CD14-positive monocyte (primary cell): ENCODE results near the gene NFIL3. TPM values are rescaled to one million over a fixed set of nuclear protein-coding genes. Genes with fewer than 3 reads are reported as not detected.

Experiments used
- DNase-seq, 3 donors: peaks; one replicate each; pipeline ENCODE4 v3.0.0-alpha.2; 2011 to 2022
- H2AFZ ChIP-seq: 2 replicates; pipeline ENCODE4 v1.6.0; 2012; ENCODE audit warnings: mild to moderate bottlenecking, low read depth, low read length, inconsistent platforms; ENCODE audit not compliant: insufficient read depth, poor library complexity, severe bottlenecking
- H3K27ac ChIP-seq, 2 donors: 1 replicate in 1 of 2; 2 replicates in 1 of 2; pipeline ENCODE4 v1.5.1; 2012 to 2013; ENCODE audit warnings: low read length in 2 of 2, control low read depth in 1 of 2, inconsistent platforms in 1 of 2, low read depth in 1 of 2, mild to moderate bottlenecking in 1 of 2
- H3K27me3 ChIP-seq, 2 donors: one replicate each; pipeline versions ENCODE4 v1.6.0 to v1.6.1; 2011 to 2013; ENCODE audit warnings: low read length in 2 of 2; ENCODE audit not compliant: control insufficient read depth in 2 of 2, insufficient read depth in 2 of 2
- H3K36me3 ChIP-seq, 2 donors: replicated peaks in 1 of 2; 1 replicate in 1 of 2; 2 replicates in 1 of 2; pipeline versions ENCODE4 v1.5.1 to v1.6.1; 2012 to 2013; ENCODE audit warnings: low read length in 2 of 2, control low read depth in 1 of 2, inconsistent platforms in 1 of 2, mild to moderate bottlenecking in 1 of 2; ENCODE audit not compliant: insufficient read depth in 2 of 2, control insufficient read depth in 1 of 2
- H3K4me1 ChIP-seq, 2 donors: 1 replicate in 1 of 2; 2 replicates in 1 of 2; pipeline versions ENCODE4 v1.5.1 to v1.6.1; 2012 to 2013; ENCODE audit warnings: low read length in 2 of 2, control low read depth in 1 of 2, inconsistent platforms in 1 of 2, mild to moderate bottlenecking in 1 of 2, moderate library complexity in 1 of 2; ENCODE audit not compliant: insufficient read depth in 2 of 2, control insufficient read depth in 1 of 2
- H3K4me2 ChIP-seq: replicated peaks from 2 replicates; pipeline ENCODE3; 2012; ENCODE audit warnings: low read length, moderate library complexity, mild to moderate bottlenecking; ENCODE audit not compliant: poor library complexity, severe bottlenecking; ENCODE audit errors: extremely low read depth
- H3K4me3 ChIP-seq, 3 experiments: fragments of 200-600 bp in 1 of 3; sonication (generic) in 1 of 3; replicated peaks in 1 of 3; 1 replicate in 2 of 3; 2 replicates in 1 of 3; pipeline ENCODE4 v1.5.1; 2011 to 2013; ENCODE audit warnings: low read length in 3 of 3, mild to moderate bottlenecking in 3 of 3, control low read depth in 2 of 3, low read depth in 2 of 3, inconsistent platforms in 1 of 3, moderate library complexity in 1 of 3
- H3K79me2 ChIP-seq: 2 replicates; pipeline ENCODE4 v1.6.0; 2012; ENCODE audit warnings: mild to moderate bottlenecking, control low read depth, inconsistent platforms, low read length, moderate library complexity; ENCODE audit not compliant: insufficient read depth
- H3K9ac ChIP-seq: 2 replicates; pipeline ENCODE4 v1.6.0; 2017; ENCODE audit warnings: low read length, mild to moderate bottlenecking; ENCODE audit not compliant: insufficient read depth, poor library complexity, severe bottlenecking
- H3K9me3 ChIP-seq, 2 donors: replicated peaks in 1 of 2; 1 replicate in 1 of 2; 2 replicates in 1 of 2; pipeline versions ENCODE4 v1.5.1 to v1.6.1; 2012 to 2013; ENCODE audit warnings: low read length in 2 of 2, control low read depth in 1 of 2; ENCODE audit not compliant: control insufficient read depth in 1 of 2, insufficient read depth in 1 of 2
- H4K20me1 ChIP-seq: 2 replicates; pipeline ENCODE4 v1.6.0; 2012; ENCODE audit warnings: mild to moderate bottlenecking, low read length, control low read depth, moderate library complexity; ENCODE audit not compliant: insufficient read depth
- H3K27ac Mint-ChIP-seq, 7 donors: one replicate each; pipeline ENCODE4 v1.8.0; 2020; ENCODE audit warnings: mild to moderate bottlenecking in 7 of 7, mixed read lengths in 7 of 7, moderate library complexity in 6 of 7, inconsistent platforms in 2 of 7
- H3K27me3 Mint-ChIP-seq, 3 donors: one replicate each; pipeline ENCODE4 v1.8.0; 2021 to 2022; ENCODE audit warnings: low read depth in 3 of 3, mild to moderate bottlenecking in 3 of 3, mixed read lengths in 3 of 3, moderate library complexity in 3 of 3, inconsistent platforms in 1 of 3
- H3K36me3 Mint-ChIP-seq, 2 donors: one replicate each; pipeline ENCODE4 v1.8.0; 2020; ENCODE audit warnings: mixed read lengths in 2 of 2, inconsistent platforms in 1 of 2, mild to moderate bottlenecking in 1 of 2
- H3K4me1 Mint-ChIP-seq: one replicate; pipeline ENCODE4 v1.8.0; 2020; ENCODE audit warnings: mild to moderate bottlenecking, mixed read lengths
- H3K4me3 Mint-ChIP-seq, 2 donors: one replicate each; pipeline ENCODE4 v1.8.0; 2020; ENCODE audit warnings: mild to moderate bottlenecking in 2 of 2, mixed read lengths in 2 of 2, moderate library complexity in 1 of 2
- H3K9me3 Mint-ChIP-seq, 7 donors: one replicate each; pipeline ENCODE4 v1.8.0; 2020 to 2022; ENCODE audit warnings: mixed read lengths in 7 of 7, mild to moderate bottlenecking in 6 of 7, moderate library complexity in 6 of 7, inconsistent platforms in 2 of 7
- WGBS: methylation state at CpG from one replicate; pipeline ENCODE4 v1.1.5; 2013; ENCODE audit warnings: missing lambda C conversion rate; ENCODE audit not compliant: insufficient coverage; 5-methylcytosine and 5-hydroxymethylcytosine counted together
- intact Hi-C, 2 donors: fragments of 100-400 bp; cut with micrococcal nuclease; formaldehyde crosslinking; loops; one replicate each; pipeline versions ENCODE4 v1.15.0 to v1.15.1; 2023
- polyA plus RNA-seq, 3 donors: library from polyadenylated mRNA; depleted of rRNA in 1 of 3; unstranded in 2 of 3; stranded (reverse) in 1 of 3; fragments of 300-500 nt in 2 of 3; fragments of >200 nt in 1 of 3; fragmentation: Illumina TruSeq in 2 of 3; gene quantifications; 1 replicate in 2 of 3; 2 replicates in 1 of 3; pipeline ENCODE4 v1.2.3, GENCODE V29; 2012 to 2021
- TF ChIP-seq, protein P1 (sequence below): fragments of 200-600 bp; IDR thresholded peaks from one replicate; pipeline ENCODE4 v1.8.0; 2022; ENCODE audit warnings: antibody characterized with exemption, mild to moderate bottlenecking

The NFIL3 gene
- polyA plus RNA-seq, 3 donors = 18.6 to 253 (median 64.0) TPM

DNA sequence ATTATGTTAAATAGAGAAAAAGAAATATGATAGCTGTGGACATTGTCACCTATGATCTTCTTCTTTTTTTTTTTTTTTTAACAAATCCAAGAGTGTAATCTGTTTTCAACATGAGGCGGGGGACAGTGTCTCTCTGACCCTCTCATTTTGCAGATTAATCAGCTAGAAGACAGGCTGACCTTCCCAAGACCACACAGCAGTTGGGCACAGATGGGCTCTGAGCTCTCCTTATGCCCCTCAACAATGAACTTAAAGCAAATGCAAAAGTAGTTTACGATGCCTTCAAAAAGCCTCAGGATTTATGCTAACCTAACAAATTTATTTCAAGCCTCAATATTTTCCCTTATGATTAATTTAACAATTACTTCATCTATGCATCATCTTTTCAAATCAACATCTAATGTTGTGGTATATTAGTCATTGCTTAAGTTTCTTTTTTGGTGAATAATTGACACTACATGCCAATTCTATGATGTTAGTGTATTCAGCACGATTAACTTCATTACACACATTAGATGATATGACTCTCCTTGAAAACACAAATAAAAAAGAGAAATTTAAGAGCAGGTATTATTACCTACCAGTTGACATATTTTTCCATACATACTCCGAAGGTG, 7.4 kb downstream of the NFIL3 start:
- Histone ChIP-seq H3K36me3 (no peaks in the 10 kb centered on the region), H3K9me3 (no peaks in the 10 kb centered on the region), H3K79me2 (peaks cover 81% of the 10 kb centered on the region), H3K9ac (no peak overlapping the region), H3K4me2 (no peak overlapping the region), H4K20me1 (peaks cover 74% of the 10 kb centered on the region), H3K4me3 (peak overlapping the region in 1 of 3 experiments; percentile 26), H3K27me3 (no peaks in the 10 kb centered on the region), H3K27ac (peak overlapping the region in 1 of 2 donors; percentile 73), H3K4me1 (peaks cover 69 to 90% of the 10 kb centered on the region in 2 donors), H2AFZ (no peak overlapping the region)
- peak in 2 of 3 donors; percentile 35 to 56 for DNase-seq
- Mint-ChIP-seq H3K9me3 (no peaks in the 10 kb centered on the region), H3K27ac (peak overlapping the region; percentile 86 to 97 (median 95)), H3K4me1 (peaks cover 84% of the 10 kb centered on the region), H3K27me3 (peaks cover 0 to 4% (median 4%) of the 10 kb centered on the region in 3 donors), H3K4me3 (no peak overlapping the region), H3K36me3 (peaks cover 38% of the 10 kb centered on the region in 2 donors)
- TF ChIP-seq, protein P1, sequence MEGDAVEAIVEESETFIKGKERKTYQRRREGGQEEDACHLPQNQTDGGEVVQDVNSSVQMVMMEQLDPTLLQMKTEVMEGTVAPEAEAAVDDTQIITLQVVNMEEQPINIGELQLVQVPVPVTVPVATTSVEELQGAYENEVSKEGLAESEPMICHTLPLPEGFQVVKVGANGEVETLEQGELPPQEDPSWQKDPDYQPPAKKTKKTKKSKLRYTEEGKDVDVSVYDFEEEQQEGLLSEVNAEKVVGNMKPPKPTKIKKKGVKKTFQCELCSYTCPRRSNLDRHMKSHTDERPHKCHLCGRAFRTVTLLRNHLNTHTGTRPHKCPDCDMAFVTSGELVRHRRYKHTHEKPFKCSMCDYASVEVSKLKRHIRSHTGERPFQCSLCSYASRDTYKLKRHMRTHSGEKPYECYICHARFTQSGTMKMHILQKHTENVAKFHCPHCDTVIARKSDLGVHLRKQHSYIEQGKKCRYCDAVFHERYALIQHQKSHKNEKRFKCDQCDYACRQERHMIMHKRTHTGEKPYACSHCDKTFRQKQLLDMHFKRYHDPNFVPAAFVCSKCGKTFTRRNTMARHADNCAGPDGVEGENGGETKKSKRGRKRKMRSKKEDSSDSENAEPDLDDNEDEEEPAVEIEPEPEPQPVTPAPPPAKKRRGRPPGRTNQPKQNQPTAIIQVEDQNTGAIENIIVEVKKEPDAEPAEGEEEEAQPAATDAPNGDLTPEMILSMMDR = no peak
- intact Hi-C loops = loop anchor here in 1 of 2 donors (5.0 kb wide), 1 partner anchor 54 kb away; the partner anchor contains the start of gene AUH
- WGBS = no CpG with 5 or more reads among the region's 4 CpGs

DNA sequence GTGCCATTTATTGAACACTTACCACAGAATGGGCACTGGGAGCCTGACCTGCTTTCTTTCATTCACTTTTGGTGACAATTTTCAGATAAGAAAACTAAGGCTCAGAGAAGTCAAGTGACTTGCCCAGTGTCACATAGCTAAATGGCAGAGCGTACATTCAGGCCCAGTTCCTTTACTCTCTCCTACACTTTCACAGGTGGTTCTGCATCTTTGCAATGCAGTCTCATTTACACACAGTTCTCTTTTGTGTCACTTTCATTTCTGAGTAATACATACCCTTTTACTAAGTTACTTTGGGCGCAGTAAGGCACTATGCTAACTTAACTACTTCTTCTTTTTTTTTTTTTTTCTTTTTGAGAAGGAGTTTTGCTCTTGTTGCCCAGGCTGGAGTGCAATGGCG, 8.3 kb downstream of the NFIL3 start:
- peaks cover 87% of the 10 kb centered on the region for H3K4me1 Mint-ChIP-seq
- TF ChIP-seq, protein P1 = no peak
- no peaks in the 10 kb centered on the region for H3K9me3 ChIP-seq
- H3K4me3 Mint-ChIP-seq = no peak overlapping the region
- peaks cover 71 to 90% of the 10 kb centered on the region in 2 donors for H3K4me1 ChIP-seq
- H3K36me3 ChIP-seq = peaks cover 2 to 4% of the 10 kb centered on the region in 2 donors
- H3K27ac ChIP-seq = peak overlapping the region; percentile 62 to 73
- peak overlapping the region; percentile 45 for H3K4me2 ChIP-seq
- H2AFZ ChIP-seq = no peak overlapping the region
- peaks cover 81% of the 10 kb centered on the region for H3K79me2 ChIP-seq
- intact Hi-C loops = loop anchor here in 1 of 2 donors (5.0 kb wide), 1 partner anchor 53 kb away; the partner anchor contains the start of gene AUH
- no peaks in the 10 kb centered on the region for H3K9me3 Mint-ChIP-seq
- H3K27ac Mint-ChIP-seq = peak overlapping the region; percentile 86 to 97 (median 95)
- WGBS = 22% methylated on average over 1 of the region's 3 CpGs
- H3K4me3 ChIP-seq = peak overlapping the region in 1 of 3 experiments; percentile 32
- peaks cover 36 to 42% of the 10 kb centered on the region in 2 donors for H3K36me3 Mint-ChIP-seq
- peak; percentile 57 to 84 (median 80) for DNase-seq
- no peaks in the 10 kb centered on the region for H3K27me3 ChIP-seq
- peaks cover 65% of the 10 kb centered on the region for H4K20me1 ChIP-seq
- no peaks in the 10 kb centered on the region for H3K27me3 Mint-ChIP-seq
- H3K9ac ChIP-seq = no peak overlapping the region
